Hepatocyte (in vitro differentiated cells): ENCODE measurements around the gene ERFL.

Experiments used
- EZH2 ChIP-seq: fragments of 200-600 bp; sonication (generic); IDR thresholded peaks from 2 replicates; pipeline ENCODE4 v1.6.1; 2016; ENCODE audit warnings: antibody characterized with exemption, mild to moderate bottlenecking, borderline replicate concordance
- TF ChIP-seq, protein P1 (sequence below): fragments of 200-600 bp; sonication (generic); IDR thresholded peaks from 2 replicates; pipeline ENCODE4 v1.5.1; 2016; ENCODE audit warnings: antibody characterized with exemption, mild to moderate bottlenecking; ENCODE audit not compliant: poor library complexity

DNA sequence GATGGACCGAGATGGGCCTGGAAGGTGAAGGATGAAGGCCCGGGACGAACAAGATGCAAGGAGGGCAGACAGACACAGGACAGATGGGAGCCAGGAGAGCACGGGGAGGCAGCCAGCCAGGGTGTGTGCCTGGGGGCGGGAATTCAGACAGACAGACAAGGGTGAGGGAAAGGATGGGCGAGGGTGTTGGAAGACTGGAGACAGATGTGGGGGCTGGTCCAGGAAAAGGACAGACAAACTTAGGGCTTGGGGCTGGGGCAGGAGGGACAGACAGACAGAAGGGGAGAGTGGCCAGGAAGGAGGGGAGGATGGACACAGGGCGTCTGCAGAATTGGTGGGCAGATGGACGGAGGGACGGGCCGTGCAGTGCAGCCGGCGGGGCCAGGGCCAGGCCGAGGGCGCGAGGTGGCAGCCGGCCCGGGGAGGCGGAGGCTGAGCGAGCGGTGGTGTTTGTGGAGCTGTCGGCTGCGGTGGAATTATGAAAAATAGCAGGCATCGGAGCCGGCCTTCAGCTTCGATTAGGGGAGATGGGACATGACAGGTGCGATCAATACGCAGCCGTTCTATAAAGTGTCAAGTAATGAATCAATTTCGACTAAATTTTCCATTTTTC, 4.6 kb upstream of the ERFL start:
- no peak for TF ChIP-seq EZH2
- TF ChIP-seq, protein P1, sequence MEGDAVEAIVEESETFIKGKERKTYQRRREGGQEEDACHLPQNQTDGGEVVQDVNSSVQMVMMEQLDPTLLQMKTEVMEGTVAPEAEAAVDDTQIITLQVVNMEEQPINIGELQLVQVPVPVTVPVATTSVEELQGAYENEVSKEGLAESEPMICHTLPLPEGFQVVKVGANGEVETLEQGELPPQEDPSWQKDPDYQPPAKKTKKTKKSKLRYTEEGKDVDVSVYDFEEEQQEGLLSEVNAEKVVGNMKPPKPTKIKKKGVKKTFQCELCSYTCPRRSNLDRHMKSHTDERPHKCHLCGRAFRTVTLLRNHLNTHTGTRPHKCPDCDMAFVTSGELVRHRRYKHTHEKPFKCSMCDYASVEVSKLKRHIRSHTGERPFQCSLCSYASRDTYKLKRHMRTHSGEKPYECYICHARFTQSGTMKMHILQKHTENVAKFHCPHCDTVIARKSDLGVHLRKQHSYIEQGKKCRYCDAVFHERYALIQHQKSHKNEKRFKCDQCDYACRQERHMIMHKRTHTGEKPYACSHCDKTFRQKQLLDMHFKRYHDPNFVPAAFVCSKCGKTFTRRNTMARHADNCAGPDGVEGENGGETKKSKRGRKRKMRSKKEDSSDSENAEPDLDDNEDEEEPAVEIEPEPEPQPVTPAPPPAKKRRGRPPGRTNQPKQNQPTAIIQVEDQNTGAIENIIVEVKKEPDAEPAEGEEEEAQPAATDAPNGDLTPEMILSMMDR, result no peak
